Kidney glomerular epithelial cell (primary cell): ENCODE data around the gene TMEM88.
"Not testable (repeated sequence)": the region's sequence is repeated elsewhere in the genome, so short reads cannot be mapped to it uniquely, and the experiment has no call there.

Experiments
- DNase-seq: peaks from one replicate; lab custom pipeline; 2025; lab: John Stamatoyannopoulos, UW

Gene TMEM88, protein sequence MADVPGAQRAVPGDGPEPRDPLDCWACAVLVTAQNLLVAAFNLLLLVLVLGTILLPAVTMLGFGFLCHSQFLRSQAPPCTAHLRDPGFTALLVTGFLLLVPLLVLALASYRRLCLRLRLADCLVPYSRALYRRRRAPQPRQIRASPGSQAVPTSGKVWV

DNA sequence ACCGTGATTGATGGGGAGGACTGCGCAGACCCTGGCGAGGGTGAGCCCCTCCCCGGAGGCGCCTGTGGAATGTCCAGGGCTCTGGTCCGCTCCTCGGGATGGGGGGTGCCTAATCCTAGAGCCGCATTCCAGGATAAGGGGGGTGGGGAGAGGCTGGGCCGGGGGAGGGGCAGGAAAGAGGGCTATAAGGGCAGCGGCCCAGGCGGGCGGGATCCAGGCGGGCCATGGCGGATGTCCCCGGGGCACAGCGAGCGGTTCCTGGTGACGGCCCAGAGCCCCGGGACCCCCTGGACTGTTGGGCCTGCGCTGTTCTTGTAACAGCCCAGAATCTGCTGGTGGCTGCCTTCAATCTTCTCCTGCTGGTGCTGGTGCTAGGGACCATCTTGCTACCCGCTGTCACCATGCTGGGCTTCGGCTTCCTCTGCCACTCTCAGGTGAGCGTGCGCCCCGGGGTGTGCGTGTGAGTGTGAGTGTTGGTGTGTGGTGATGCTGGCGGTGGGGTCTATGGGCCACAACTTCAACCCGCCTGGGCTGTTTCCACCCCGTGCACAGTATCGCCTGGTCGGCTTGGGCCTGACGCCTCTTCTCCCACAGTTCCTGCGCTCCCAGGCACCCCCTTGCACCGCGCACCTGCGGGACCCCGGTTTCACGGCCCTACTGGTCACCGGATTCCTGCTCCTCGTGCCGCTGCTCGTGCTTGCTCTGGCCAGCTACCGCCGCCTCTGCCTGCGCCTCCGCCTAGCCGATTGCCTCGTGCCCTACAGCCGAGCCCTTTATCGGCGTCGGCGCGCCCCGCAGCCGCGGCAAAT lies at the start of gene TMEM88:
Gene TMEM88 (plus strand): TSS at position 216 of the 809 bp plus-strand sequence. CDS start 9 bp downstream, at position 225.
- DNase-seq, result no peak

DNA sequence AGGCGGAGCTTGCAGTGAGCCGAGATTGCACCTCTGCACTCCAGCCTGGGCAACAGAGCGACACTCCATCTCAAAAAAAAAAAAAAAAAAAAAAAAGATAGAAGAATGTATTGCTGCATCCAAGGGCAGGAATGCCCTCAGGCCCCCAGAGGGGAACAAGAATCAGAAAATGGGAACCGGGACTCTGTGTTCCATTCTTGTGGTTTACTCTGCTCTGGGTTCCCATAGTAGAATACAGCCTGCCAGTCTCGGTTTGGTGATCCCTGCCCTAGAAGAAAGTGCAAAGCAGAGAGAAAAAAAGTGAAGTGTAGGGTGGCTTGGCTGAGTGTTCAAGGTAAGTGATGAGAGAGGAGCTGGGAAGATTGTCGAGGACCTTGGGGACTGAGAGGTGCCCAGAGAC lies 48.3 kb upstream of the TMEM88 start:
- DNase-seq, result no peak

DNA sequence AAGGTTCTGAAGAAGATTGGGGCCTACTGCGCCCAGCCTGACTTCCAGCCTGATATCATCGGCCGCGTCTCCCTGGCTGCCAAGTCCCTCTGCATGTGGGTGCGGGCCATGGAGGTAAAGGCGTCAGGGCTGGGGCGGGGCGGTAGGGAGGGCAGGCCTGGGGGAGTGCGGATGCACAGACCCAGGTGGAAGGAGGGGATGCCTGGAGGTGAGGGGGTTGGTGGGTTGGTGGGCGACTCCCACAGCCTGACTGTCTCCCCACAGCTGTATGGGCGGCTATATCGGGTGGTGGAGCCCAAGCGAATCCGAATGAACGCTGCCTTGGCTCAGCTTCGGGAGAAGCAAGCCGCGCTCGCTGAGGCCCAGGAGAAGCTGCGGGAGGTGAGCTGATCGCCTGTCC lies 47.7 kb upstream of the TMEM88 start:
- DNase-seq, result no peak

DNA sequence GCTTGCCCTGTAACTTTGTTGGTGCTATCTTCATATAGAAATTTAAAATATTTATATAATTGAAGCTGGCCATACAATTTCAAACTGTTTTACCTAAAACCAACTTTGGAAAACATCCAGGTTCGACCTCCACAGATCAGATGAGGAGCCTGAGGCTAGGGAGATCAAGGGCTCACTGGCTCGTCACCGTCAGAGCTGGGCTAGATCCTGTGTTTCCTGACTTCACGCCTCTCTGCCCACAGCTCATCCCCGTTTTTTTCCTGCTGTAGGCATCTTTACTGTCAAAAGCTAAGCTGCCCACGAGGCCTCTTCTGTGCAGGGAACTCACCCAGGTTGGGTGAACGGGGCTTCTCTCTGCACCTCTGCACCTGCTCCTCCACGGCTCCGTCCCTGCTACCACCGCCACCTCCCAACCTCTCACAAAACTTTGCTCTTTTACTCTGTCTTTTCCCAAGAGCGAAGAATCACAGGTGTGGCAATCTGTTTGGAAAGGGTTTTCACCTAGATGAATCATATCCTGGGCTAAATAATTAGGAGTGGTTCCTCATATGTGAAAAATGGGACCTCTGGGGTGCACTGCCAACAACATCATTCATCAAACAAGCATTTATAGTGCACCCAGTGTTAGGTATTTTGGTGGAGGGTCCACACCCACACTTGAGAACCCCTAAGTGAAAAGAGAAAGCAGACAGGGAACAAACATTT lies 45.6 kb upstream of the TMEM88 start:
- peak; percentile 9 for DNase-seq

DNA sequence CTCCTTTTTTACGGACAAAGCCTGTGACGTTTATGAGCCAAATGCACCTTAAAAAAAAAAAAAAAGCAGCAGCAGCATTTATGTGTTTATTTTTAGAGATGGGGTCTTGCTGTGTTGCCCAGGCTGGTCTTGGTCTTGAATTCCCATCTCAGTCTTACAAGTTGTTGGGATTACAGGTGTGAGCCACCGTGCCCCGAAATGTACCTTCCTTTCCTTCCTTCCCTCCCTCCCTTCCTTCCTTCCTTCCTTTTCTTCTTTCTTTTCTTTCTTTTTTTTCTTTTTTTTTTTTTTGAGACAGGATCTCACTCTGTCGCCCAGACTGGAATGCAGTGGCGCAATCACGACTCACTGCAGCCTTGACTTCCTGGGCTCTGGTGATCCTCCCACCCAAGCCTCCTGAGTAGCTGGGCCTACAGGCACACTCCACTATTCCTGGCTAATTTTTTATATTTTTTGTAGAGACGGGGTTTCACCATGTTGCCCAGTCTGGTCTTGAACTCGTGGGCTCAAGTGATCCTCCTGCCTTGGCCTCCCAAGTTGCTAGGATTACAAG lies 45.0 kb upstream of the TMEM88 start:
- not testable (repeated sequence) for DNase-seq

DNA sequence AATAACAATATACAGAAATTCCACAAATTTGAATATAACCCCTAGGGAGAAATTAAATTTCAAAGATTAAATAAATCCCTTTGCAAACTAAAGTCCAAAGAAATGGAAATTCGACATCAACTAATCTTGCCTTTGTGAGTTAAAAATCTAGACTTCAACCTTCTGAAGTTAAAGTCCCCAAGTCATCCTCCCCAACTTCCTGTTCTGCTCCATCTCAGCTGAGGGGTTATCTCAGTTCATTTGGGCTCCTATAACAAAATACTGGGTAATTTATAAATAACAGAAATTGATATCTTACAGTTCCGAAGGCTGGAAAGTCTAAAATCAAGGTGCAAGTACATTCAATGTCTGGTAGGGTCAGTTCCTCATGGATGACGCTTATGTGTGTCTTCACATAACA lies 43.6 kb upstream of the TMEM88 start:
- no peak for DNase-seq

DNA sequence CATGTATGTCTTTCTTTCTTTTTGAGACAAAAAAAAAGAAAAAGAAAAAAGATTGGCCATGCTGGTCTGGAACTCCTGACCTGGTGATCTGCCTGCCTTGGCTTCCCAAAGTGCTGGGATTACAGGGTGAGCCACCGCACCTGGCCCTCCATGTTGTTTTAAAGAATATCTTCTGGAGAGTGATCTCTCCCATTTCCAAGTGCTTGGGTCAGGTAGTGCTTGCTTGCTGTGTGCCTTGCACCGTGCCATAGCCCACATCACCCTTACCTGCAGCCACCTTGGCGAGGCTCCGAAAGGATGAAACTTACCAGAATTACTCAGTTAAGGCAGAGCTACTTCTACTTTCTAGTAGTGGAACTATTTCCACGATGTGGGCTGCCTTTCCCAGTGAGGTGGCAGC lies 39.9 kb upstream of the TMEM88 start:
- no peak for DNase-seq

DNA sequence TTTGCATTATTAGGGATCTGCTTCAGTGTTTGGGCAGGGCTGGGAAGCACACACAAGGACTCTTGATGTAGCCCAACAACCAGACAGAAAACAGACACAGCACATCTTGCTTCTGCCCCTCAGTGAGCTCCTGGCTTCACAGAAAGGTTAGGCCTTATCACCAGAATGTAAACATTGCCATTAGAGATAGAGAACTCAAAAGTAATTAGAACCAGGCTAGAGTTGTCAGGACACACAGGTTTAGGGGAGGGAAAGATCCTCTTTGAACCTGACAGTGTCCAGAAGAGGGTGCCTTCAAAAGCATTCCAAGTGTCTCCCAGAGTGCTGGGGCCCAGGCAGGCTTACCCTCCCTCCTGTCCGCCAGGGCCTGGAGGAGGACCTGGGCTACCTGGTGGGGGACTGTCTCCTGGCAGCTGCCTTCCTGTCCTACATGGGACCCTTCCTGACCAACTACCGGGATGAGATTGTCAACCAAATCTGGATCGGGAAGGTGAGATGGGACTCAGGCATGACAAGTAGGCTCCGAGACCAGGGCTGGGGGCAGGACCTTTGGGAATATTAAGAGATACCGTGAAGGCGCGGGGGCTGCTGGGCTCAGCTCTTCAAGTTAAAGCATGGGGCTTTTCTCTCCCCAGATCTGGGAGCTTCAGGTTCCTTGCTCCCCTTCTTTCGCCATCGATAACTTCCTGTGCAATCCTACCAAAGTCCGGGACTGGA lies 37.8 kb upstream of the TMEM88 start:
- DNase-seq, result no peak

DNA sequence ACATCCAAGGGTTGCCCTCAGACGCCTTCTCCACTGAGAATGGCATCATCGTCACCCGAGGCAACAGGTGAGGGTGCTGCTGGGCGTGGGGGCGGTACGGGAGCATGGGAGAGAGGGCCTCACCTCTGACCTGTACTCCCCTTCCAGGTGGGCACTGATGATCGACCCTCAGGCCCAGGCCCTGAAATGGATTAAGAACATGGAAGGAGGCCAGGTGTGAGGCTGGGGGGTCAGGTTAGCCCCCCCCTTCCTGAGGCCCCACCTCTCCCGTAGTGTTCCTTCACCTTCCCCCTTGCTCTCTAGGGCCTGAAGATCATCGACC lies 37.3 kb upstream of the TMEM88 start:
- DNase-seq, result no peak

DNA sequence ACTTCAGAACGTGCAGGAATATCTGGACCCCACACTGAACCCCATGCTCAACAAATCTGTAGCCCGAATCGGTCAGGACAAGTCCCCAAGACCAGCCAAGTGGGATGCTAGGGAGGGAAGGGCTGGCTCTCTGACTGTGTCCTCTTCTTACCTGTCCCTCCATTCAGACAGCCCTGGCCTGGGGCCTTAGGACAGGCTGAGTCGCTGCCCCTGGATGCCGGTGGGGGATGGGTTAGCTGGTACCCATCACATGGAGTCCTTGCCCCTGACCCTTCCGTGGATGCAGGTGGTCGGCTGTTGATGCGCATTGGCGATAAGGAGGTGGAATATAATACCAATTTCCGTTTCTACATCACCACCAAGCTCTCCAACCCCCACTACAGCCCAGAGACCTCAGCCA lies 36.8 kb upstream of the TMEM88 start:
- no peak for DNase-seq

DNA sequence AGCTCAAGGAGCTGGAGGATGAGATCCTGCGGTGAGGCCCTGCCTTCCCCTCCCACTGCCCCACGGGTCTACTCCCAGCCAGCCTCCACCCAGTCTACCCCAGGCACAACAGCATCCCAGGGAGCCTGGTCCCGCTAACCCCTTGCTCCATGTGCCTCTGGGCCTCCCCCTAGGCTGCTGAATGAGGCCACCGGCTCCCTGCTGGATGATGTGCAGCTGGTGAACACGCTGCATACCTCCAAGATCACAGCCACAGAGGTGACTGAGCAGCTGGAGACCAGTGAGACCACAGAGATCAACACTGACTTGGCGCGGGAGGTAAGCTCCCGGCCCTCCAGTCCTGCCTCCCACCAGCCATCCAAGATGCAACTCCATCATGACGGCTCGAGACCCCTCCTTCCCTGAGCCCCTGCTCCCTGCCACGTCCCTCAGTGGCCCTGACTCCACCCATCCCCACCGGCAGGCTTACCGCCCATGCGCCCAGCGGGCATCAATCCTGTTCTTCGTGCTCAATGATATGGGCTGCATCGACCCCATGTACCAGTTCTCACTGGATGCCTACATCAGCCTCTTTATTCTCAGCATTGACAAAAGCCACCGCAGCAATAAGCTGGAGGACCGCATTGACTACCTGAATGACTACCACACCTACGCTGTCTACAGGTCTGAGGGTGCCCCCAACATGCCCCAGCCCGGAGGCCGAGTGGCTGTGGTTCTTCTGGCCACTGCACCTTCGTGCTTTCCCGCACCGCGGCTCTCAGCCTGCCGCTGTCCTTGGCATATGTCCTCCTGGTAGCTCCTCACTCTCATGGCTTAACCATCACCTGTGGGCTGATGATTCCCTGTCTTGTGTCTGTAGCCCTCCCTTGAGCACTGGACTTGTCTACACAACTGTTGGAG lies 35.9 kb upstream of the TMEM88 start:
- no peak for DNase-seq

DNA sequence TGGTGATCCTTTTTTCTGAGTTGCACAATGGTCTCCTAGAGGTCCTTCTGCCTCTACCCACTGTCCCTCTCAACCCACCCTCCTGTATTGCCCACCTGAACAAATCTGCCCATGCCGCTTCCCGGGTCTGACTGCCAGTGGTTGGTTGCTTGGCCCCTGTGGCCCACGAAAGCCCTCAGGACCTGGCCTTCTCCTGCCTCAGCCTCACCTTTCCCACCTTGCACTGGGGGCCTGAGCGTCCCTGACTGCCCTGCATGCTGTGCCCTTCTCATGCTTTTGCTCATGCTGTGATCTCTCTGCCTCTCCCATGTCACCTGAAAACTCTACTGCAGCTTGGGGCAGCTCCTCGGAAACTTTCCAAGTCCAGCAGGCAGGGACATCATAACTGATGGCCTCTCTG lies 34.6 kb upstream of the TMEM88 start:
- no peak for DNase-seq

DNA sequence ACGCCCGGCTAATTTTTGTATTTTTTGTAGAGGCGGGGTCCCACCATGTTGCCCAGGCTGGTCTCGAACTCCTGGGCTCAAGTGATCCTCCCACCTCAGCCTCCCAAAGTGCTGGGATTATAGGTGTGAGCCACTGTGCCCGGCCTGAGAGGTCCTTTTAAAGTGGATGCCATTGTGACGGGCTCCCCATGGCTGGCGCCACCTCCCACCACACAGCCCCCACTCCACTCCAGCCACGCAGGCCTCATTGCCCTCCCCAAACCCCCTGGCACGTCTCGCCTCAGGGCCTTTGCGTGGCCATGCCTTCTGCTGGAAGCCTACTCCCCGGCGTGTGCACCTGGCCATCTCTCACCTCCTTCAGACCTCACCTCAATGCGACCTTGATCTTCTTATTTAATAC lies 32.7 kb upstream of the TMEM88 start:
- DNase-seq, result no peak

DNA sequence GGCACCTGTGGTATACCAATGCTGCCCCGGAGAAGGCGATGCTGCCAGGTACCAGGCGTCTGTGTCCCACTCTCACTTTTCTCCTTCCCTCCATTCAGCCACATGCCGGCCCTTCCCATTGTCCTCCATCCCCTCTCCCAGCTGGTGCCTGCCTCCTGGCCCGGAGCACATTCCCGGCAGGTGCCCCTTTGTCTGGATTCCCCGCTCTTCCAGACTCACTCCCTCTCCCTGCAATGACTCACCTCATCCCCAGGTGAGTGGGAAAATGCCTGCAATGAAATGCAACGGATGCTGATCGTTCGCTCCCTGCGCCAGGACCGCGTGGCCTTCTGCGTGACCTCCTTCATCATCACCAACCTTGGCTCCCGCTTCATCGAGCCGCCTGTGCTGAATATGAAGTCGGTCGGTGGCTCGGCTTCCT lies 31.3 kb upstream of the TMEM88 start:
- no peak for DNase-seq

DNA sequence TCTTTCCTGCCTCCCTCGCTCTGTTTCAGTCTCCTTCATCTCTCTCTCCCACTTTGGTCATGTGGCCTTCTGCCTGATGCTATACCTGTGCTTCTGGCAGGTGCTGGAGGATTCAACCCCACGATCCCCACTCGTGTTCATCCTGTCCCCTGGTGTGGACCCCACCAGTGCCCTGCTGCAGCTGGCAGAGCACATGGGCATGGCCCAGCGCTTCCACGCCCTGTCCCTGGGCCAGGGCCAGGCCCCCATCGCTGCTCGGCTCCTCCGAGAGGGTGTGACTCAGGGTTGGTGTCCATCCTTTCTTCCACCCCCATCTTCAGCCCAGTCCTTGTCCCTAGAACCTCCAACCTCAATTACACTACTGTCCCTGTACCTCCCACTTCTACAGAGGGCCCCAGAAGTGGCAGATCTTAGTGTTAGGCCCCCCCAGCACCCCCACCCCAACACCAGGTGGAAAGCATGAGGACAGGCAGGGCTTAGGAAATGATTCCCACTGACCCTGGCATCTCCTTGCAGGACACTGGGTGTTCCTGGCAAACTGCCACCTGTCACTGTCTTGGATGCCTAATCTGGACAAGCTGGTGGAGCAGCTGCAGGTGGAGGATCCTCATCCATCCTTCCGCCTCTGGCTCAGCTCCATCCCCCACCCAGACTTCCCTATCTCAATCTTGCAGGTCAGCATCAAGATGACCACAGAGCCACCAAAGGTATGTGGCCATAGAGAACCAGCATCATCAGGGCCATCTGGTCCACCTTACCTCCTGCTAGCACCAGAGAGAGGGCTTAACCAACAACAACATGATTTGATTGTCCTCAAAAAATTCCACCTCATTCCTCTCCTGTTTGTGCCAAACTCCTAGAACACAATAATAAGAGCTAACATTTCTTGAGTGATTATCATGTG lies 30.6 kb upstream of the TMEM88 start:
- no peak for DNase-seq

DNA sequence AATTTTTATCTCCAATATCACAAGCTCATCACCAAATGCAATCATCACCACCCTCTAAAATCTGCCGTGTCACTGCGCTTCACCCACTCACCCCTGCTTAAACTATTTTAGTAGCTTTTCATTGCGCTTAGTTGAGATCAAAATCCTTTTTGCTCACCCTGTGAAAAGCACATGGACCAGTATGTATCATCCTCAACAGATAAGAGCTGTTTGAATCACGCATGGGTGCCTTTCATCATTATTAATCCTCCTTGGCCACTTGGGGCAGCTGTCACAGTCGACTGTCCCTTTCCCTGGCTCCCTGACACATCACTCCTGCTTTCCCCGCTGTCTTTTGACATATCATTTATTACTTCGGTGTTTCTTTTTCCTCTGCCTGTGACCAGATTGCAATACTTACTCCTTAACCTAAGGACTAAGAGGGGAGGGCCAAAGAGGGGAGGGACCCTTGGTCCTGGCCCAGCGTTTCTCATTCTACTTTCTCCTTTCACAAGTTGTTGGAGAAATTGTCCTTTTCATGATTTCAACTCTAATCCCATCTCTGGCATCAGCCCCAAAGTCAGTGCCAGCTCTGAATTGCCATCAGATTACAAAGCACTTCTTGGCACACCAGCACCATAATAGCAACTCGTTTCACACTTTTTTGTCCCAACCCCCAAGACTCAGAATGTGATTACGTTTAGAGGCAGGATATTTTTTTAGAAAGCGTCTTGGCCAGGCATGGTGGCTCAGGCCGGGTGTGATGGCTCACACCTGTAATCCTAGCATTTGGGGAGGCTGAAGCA lies 29.5 kb upstream of the TMEM88 start:
- peak; percentile 3 for DNase-seq

DNA sequence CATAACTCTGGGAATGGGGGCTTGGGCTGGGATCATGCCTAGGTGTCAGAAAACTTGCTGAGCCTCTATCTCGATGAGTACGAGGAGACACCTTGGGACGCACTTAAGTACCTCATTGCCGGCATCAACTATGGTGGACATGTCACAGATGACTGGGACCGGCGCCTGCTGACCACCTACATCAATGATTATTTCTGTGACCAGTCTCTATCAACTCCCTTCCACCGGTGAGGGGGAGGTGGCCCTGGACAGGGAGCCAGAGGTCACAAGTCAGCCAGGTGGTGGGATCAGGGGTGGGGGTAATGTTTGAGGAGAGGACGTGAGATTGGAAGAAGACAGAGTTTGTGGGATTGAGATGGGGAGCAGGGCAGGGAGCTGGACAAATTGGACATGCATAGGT lies 24.2 kb upstream of the TMEM88 start:
- DNase-seq, result no peak

DNA sequence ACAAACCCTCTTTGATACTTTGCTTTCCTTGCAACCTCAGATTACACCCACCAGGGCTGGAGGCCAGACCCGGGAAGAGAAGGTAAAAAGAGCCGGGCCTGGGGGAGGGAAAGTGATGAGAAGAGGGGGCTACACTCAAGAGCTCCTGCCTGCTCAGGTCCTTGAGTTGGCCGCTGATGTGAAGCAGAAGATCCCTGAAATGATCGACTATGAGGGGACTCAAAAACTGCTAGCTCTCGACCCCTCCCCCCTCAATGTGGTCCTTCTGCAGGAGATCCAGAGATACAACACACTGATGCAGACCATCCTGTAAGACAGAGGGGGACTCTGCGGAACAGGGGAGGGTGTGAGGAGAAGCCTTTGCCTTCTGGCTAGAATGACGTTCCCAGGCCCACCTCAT lies 23.6 kb upstream of the TMEM88 start:
- DNase-seq, result no peak

DNA sequence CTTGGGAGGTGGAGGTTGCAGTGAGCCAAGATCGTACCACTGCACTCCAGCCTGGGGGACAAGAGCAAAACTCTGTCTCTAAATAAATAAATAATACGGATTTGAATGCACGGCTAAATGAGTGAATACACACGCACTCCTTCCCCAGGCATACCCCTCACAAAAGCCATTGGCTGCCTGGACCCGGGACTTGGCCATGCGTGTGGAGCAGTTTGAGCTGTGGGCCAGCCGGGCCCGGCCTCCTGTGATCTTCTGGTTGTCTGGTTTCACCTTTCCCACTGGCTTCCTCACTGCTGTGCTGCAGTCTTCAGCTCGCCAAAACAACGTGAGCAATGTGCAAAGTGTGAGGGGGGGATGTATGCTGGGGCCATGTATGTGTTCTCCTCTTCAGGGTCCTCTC lies 22.4 kb upstream of the TMEM88 start:
- DNase-seq, result no peak
